Measurements from ENCODE around the gene PISD.

DNA sequence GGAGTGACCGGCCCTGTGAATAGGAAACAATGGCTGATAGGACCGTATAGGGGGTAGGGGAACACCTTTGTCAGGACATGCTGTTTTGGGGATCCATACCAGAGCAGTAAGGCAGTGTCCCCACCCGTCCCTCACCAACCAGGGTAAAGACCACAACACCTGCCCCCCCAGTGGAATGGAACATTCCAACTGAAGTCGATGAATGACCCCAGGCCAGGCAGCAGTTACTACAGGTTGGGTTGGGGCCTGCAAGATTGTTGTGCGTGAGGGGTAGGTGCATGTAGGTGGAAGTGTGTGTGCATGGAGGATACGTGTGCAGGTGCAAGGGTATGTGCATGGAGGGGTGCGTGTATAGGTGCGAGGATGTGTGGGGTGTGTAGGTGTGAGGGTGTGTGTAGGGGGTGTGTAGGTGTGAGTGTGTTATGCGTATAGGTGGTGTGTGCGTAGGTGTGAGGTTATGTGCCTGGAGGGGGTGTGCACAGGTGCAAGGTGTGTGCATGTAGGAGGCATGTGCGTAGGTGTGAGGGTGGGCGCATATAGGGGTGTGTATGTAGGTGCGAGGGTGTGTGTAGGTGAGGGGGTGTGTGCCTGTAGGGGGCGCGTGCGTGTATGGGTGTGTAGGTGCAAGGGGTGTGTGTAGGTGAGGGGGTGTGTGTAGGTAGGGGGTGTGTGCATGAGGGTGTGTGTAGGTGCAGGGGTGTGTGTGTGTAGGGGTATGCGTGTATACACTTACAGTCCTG, 32.9 kb downstream of the PISD start:
- TF ChIP-seq POLR2A (IDR thresholded peaks at IDR 0.05) (no peak), POLR2AphosphoS5 (IDR thresholded peaks at IDR 0.05) (no peak), CTCF (IDR thresholded peaks at IDR 0.05) (no peak)
